AG09309 (cell line): Measurements from ENCODE around the gene CTSL.
"Not testable (repeated sequence)": the region's sequence is repeated elsewhere in the genome, so short reads cannot be mapped to it uniquely, and the experiment has no call there.

ENCODE experiments used
- DNase-seq: peaks from one replicate; pipeline ENCODE4 v3.0.0-alpha.2; 2010; ENCODE audit warnings: low read depth
- H3K4me3 ChIP-seq: 2 replicates; pipeline ENCODE4 v1.5.1; 2011; ENCODE audit warnings: mild to moderate bottlenecking, low read depth, low read length, moderate library complexity; ENCODE audit not compliant: control insufficient read depth
- TF ChIP-seq, protein P1 (sequence below): IDR thresholded peaks from 2 replicates; pipeline ENCODE4 v1.5.1; 2011; ENCODE audit warnings: mild to moderate bottlenecking, low read depth, low read length, inconsistent platforms; ENCODE audit not compliant: insufficient read depth, control insufficient read depth; ENCODE audit errors: missing control alignments

Gene CTSL

DNA sequence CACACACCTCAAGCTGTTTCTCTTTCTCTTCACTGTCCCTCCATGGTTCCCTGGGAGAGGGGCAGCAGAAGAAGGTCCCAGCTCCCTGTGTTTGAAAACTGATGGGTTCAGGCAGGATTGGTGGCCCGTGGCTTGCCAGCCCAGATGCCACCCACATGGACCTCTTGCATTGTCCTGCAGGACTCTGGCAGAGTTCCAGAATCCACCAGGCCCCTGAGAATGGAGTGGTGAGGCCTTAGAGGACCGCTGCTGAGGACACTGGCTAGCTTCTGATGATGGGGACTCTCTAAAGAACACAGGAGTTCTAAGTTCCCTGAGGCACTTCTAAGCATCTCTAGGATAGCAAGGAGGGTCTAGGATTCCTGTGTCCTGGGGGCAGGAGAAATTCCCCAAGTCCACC lies 24.8 kb downstream of the CTSL start:
- H3K4me3 ChIP-seq = no peak overlapping the region
- TF ChIP-seq, protein P1, sequence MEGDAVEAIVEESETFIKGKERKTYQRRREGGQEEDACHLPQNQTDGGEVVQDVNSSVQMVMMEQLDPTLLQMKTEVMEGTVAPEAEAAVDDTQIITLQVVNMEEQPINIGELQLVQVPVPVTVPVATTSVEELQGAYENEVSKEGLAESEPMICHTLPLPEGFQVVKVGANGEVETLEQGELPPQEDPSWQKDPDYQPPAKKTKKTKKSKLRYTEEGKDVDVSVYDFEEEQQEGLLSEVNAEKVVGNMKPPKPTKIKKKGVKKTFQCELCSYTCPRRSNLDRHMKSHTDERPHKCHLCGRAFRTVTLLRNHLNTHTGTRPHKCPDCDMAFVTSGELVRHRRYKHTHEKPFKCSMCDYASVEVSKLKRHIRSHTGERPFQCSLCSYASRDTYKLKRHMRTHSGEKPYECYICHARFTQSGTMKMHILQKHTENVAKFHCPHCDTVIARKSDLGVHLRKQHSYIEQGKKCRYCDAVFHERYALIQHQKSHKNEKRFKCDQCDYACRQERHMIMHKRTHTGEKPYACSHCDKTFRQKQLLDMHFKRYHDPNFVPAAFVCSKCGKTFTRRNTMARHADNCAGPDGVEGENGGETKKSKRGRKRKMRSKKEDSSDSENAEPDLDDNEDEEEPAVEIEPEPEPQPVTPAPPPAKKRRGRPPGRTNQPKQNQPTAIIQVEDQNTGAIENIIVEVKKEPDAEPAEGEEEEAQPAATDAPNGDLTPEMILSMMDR = no peak

DNA sequence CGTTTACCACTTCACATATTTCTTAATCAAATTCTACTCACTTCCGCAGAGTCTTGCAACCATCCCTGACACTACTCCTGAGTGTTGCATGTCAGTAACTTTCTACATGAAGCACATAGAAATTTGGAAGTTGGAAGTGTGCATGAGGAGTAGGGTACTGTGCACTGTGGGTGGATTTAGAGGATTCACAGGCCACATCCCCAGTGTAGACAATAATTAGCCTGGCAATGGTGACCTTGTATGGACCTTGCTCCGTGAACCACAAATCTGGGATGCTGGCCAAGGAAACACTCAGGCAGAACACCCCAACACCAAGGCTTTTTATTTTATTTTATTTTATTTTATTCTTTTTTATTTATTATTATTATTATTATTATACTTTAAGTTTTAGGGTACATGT lies 25.5 kb downstream of the CTSL start:
- H3K4me3 ChIP-seq = no peak overlapping the region
- no peak for DNase-seq
- TF ChIP-seq, protein P1 = no peak

More for the DNA sequence above, 24.8 kb downstream of the CTSL start:
- no peak for DNase-seq

DNA sequence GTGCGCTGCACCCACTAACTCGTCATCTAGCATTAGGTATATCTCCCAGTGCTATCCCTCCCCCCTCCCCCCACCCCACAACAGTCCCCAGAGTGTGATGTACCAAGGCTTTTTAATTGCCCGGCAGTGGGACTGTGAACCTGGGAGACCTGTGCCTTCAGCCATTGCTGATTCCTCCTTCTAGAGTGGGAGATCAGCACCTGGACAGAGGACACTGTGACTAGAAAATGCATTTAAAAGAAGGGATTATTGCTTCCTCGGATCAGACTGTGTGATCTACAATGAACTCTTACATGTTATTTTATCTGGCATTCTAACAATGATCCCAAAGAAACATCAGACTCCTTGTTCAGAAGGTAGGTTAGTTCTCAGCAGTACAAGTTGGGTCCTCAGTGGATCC lies 25.9 kb downstream of the CTSL start:
- TF ChIP-seq, protein P1 = no peak
- no peak for DNase-seq
- H3K4me3 ChIP-seq = no peak overlapping the region

DNA sequence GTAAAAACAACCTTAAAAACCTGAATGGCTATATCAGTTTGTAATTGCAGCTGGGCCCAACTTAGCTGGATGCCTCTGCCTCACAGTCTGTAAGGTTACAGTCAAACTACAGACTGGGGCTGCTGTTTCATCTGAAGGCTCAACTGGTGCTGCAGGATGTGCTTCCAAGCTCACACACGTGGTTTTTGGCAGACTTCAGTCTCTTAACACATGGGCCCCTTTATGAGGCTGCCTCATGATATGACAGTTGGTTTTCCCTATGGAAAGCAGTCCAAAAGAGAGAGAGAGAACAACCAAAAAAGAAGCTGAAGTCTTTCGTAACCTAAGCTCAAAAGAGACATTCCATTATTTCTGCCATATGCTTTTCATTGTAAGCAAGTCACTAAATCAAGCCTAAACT lies 27.4 kb downstream of the CTSL start:
- H3K4me3 ChIP-seq = no peak overlapping the region
- TF ChIP-seq, protein P1 = no peak
- DNase-seq = no peak

DNA sequence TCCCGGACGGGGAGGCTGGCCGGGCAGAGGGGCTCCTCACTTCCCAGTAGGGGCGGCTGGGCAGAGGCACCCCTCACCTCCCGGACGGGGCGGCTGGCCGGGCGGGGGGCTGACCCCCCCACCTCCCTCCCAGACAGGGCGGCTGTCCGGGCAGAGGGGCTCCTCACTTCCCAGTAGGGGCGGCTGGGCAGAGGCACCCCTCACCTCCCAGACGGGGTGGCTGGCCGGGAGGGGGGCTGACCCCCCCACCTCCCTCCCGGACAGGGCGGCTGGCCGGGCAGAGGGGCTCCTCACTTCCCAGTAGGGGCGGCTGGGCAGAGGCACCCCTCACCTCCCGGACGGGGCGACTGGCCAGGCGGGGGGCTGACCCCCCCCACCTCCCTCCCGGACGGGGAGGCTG lies 32.4 kb downstream of the CTSL start:
- not testable (repeated sequence) for H3K4me3 ChIP-seq, DNase-seq

DNA sequence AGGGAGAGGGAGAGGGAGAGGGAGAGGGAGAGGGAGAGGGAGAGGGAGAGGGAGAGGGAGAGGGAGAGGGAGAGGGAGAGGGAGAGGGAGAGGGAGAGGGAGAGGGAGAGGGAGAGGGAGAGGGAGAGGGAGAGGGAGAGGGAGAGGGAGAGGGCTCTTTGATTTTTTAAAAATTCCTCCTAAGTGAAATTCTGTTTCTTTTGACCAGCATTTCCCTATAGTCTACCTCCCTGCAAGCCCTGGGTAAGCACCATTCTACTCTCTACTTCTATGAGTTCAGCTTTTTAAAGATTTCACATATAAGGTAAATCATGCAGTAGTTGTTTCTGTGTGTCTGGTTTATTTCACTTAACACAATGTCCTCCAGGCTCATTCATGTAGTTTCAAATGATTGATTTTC lies 34.1 kb downstream of the CTSL start:
- not testable (repeated sequence) for H3K4me3 ChIP-seq, DNase-seq

DNA sequence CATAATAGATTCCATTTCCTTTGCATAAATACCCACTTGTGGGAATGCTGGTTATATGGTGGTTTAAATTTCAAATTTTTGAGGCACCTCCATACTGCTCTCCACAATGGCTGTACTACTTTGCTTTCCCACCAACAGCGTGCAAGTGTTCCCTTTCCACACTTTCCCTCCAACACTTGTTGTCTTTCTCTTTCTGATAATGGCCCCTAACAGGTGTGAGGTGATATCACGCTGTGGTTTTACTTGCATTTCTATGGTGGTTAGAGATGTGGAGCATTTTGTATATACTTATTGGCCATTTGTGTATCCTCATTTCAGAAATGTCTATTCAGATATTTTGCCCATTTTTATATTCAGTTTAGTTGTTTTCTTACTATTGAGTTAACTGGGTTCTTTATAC lies 34.6 kb downstream of the CTSL start:
- TF ChIP-seq, protein P1 = no peak
- DNase-seq = no peak

DNA sequence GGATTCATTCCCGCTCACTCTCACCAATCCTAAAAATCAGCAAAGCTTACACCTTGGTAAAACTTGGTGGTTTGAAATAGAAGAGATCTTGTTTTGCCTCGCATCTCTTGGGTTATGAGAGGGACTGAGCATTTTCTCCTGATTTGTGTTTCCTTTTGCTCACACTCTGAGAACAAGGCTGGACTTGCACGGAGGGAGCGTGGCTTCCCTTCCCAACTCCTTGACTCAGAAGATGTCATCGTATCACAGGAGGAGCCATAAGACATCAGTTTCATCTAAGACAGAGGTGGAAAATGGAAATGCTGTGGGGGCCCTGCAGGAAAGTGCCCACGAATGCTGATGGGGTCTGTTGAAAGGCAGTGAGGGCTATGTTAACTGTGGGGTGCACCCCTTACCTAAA lies 37.4 kb downstream of the CTSL start:
- no peak overlapping the region for H3K4me3 ChIP-seq
- TF ChIP-seq, protein P1 = no peak
- DNase-seq = no peak

More for the DNA sequence above, 34.6 kb downstream of the CTSL start:
- H3K4me3 ChIP-seq = no peak overlapping the region
